ENCODE data around the gene CD300C.

CD300C gene

DNA sequence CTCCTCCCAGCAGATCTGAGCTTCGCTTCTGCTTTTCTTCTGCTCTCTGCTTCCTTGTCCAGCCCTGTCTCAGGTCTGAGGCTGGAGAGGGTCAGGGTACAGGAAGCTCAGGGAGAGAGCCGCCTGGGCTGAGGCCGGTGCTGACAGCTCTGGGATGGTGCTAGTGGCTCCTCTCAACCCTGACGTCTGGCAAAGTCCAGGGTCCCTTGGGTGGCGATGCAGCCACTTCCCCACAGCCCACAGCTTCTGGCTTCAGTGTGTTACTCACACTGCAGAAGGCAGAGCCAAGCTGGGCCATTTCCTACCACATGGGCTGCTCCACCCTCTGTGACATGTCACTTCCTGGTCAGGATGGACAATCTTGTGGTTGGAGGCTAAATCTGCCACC, at the start of gene CD300C:
Gene CD300C (minus strand): TSS at position 273 of the 388 bp plus-strand sequence. CDS start 333 bp downstream, outside the sequence.
- TF ChIP-seq, protein P1, sequence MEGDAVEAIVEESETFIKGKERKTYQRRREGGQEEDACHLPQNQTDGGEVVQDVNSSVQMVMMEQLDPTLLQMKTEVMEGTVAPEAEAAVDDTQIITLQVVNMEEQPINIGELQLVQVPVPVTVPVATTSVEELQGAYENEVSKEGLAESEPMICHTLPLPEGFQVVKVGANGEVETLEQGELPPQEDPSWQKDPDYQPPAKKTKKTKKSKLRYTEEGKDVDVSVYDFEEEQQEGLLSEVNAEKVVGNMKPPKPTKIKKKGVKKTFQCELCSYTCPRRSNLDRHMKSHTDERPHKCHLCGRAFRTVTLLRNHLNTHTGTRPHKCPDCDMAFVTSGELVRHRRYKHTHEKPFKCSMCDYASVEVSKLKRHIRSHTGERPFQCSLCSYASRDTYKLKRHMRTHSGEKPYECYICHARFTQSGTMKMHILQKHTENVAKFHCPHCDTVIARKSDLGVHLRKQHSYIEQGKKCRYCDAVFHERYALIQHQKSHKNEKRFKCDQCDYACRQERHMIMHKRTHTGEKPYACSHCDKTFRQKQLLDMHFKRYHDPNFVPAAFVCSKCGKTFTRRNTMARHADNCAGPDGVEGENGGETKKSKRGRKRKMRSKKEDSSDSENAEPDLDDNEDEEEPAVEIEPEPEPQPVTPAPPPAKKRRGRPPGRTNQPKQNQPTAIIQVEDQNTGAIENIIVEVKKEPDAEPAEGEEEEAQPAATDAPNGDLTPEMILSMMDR (conservative IDR thresholded peaks at IDR 0.05), result no peak
- no peak within 1 kb of the TSS for H3K27ac ChIP-seq

GRCh38 chr17:74595037-74595750, 49.3 kb upstream of the CD300C start:
- TF ChIP-seq, protein P1 (conservative IDR thresholded peaks at IDR 0.05), result no peak
- no peak overlapping the region for H3K27ac ChIP-seq

DNA sequence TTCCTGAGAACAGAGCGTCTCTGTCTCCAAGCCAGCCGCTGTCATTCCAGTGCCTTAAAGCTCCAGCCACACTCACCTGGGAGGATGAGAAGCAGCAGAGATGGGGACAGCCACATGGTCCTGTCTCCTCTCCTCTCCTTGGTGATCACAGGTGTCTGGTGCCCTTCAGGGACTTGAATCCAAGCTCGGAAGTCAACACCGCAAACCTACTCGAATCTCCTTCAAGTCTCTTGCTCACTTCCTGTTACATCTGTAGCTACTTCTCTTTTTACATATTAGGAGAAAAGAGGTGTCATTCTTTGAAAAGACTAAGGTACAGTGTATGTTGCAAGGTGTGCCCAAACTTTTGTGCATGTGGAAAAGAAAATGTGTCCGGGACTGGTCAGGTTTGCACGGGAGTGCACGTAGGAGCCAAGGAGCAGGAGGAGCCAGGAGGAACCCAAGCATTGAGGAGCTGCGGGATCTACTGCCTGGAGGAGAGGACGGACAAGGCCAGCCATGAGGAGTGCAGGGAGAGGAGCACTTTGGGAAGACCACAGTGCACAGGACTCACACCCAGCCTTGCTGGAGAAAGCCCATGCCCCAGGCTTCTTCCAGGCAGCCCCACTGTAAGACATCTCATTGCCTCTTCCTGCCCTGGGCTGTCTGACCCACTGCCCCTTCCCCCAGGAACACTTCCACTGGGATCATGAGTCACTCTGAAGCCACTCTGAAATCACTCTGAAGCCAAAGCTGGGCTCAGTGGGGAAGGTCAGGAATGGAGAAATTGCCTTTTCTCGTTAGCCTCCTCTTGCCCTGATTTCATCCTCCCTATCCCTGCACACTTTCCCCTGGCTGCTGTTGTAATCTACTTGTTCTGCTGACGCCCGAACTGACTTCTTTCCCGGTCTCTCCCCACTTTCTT, 46.4 kb upstream of the CD300C start, which contains the start of gene CD300LD:
Gene CD300LD (minus strand): TSS at position 197 of the 904 bp plus-strand sequence. CDS start 81 bp downstream, at position 116.
- H3K27ac ChIP-seq, result no peak within 1 kb of the TSS
- TF ChIP-seq, protein P1 (conservative IDR thresholded peaks at IDR 0.05), result no peak

- TF ChIP-seq, protein P1 (conservative IDR thresholded peaks at IDR 0.05), result no peak
Observed at GRCh38 chr17:74591503-74591902, 45.6 kb upstream of the CD300C start.

GRCh38 chr17:74585711-74586110, 39.8 kb upstream of the CD300C start:
- TF ChIP-seq, protein P1 (conservative IDR thresholded peaks at IDR 0.05), result no peak
- H3K27ac ChIP-seq, result no peak overlapping the region

More at GRCh38 chr17:74591503-74591902, 45.6 kb upstream of the CD300C start:
- H3K27ac ChIP-seq, result no peak overlapping the region

GRCh38 chr17:74584292-74585060, 38.6 kb upstream of the CD300C start:
- H3K27ac ChIP-seq, result no peak overlapping the region
- TF ChIP-seq, protein P1 (conservative IDR thresholded peaks at IDR 0.05), result no peak

All from VCaP (cell line).